Skeletal muscle satellite cell (primary cell): ENCODE measurements around the gene COBLL1.

Experiments used
- H3K27me3 ChIP-seq: 2 replicates; pipeline ENCODE4 v1.7.0; 2013; ENCODE audit warnings: low read length; ENCODE audit not compliant: control insufficient read depth, insufficient read depth
- H3K36me3 ChIP-seq: 2 replicates; pipeline ENCODE4 v1.7.0; 2013; ENCODE audit warnings: mild to moderate bottlenecking, control low read depth, low read length; ENCODE audit not compliant: insufficient read depth
- H3K4me1 ChIP-seq: 2 replicates; pipeline ENCODE4 v1.7.0; 2013; ENCODE audit warnings: low read length; ENCODE audit not compliant: control insufficient read depth, insufficient read depth
- H3K4me2 ChIP-seq: 2 replicates; pipeline ENCODE4 v1.7.0; 2013; ENCODE audit warnings: mild to moderate bottlenecking, low read length
- H3K4me3 ChIP-seq: 2 replicates; pipeline ENCODE4 v1.7.0; 2013; ENCODE audit warnings: low read length
- H3K9ac ChIP-seq: 2 replicates; pipeline ENCODE4 v1.7.0; 2013; ENCODE audit warnings: mild to moderate bottlenecking, low read depth, low read length, moderate library complexity
- H3K9me3 ChIP-seq: replicated peaks from 2 replicates; pipeline ENCODE4 v1.7.0; 2013; ENCODE audit warnings: mild to moderate bottlenecking, control low read depth, low read length

The COBLL1 gene

GRCh38 chr2:164816046-164816445 lies 25.6 kb downstream of the COBLL1 start:
- Histone ChIP-seq H3K4me1 (no peaks in the 10 kb centered on the region), H3K9me3 (no peaks in the 10 kb centered on the region), H3K4me3 (no peak overlapping the region), H3K9ac (no peak overlapping the region), H3K36me3 (no peaks in the 10 kb centered on the region), H3K4me2 (no peak overlapping the region), H3K27me3 (no peaks in the 10 kb centered on the region)

GRCh38 chr2:164815071-164815793 lies 26.4 kb downstream of the COBLL1 start:
- Histone ChIP-seq H3K4me2 (no peak overlapping the region), H3K4me1 (no peaks in the 10 kb centered on the region), H3K36me3 (no peaks in the 10 kb centered on the region), H3K9me3 (no peaks in the 10 kb centered on the region), H3K27me3 (no peaks in the 10 kb centered on the region), H3K9ac (no peak overlapping the region), H3K4me3 (no peak overlapping the region)

GRCh38 chr2:164813535-164813934 lies 28.1 kb downstream of the COBLL1 start:
- Histone ChIP-seq H3K27me3 (no peaks in the 10 kb centered on the region), H3K9ac (no peak overlapping the region), H3K9me3 (no peaks in the 10 kb centered on the region), H3K36me3 (no peaks in the 10 kb centered on the region), H3K4me1 (no peaks in the 10 kb centered on the region), H3K4me3 (no peak overlapping the region), H3K4me2 (no peak overlapping the region)

DNA sequence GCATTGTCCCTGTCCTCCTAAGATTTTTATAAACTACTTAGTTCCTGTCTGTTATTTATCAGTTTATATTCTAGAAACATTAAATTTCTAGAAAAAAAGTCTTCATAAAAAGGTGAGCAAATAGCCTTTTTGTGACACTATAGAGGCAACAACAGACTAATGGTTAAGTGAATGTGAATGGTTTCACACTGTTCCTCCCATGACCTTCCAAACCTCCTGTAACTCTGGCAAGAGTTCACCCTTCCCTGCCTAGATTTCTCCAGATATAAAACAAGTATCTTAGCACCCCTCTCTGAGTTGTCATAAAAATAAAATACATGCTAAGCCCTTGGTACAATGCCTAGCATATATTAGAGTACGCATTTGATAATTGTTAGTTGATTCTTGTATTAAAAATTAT lies 29.2 kb downstream of the COBLL1 start:
- H3K27me3 ChIP-seq: no peaks in the 10 kb centered on the region
- no peak overlapping the region for H3K9ac ChIP-seq
- no peak overlapping the region for H3K4me2 ChIP-seq
- no peaks in the 10 kb centered on the region for H3K36me3 ChIP-seq
- H3K4me3 ChIP-seq: no peak overlapping the region
- H3K4me1 ChIP-seq: peaks cover 3% of the 10 kb centered on the region
- H3K9me3 ChIP-seq: no peaks in the 10 kb centered on the region

DNA sequence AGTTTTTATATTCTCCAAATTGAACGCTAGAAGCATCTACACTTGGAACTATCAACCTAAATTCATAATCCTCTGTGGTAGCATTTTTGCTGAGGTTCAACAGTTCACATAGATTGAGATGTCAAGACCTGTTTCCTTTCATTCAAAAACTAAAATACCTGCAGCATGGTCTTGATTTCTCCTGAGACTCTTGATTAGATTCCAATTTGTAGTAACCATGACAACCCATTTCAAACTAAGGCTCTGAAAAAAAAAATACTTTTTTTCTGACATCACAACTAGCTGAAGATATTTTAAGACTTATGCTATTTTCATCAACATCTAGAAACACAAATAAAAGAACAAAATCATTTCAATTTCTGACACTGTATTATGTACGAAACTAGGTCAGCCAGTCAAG lies 29.8 kb downstream of the COBLL1 start:
- H3K36me3 ChIP-seq: no peaks in the 10 kb centered on the region
- no peak overlapping the region for H3K9ac ChIP-seq
- peaks cover 3% of the 10 kb centered on the region for H3K4me1 ChIP-seq
- no peak overlapping the region for H3K4me2 ChIP-seq
- H3K27me3 ChIP-seq: no peaks in the 10 kb centered on the region
- no peaks in the 10 kb centered on the region for H3K9me3 ChIP-seq
- no peak overlapping the region for H3K4me3 ChIP-seq

DNA sequence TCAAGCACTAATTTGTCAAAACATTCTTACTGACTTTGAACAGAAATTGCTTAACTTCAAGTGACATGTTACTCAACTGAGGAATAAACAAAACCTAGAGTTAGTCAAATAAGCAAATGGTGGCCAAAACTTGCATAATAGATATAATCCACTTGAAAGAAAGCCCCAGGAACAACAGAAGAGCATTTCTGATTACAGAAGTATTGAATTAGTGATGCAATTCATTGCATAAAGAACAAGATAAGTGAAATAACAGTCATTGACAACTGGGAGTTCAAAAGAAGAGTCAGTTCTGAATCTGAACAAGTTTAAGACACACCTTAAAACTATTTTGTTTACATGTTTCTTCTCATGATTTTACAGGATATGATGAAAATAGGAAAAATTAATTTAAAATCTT lies 30.8 kb downstream of the COBLL1 start:
- Histone ChIP-seq H3K9ac (no peak overlapping the region), H3K36me3 (no peaks in the 10 kb centered on the region), H3K9me3 (no peaks in the 10 kb centered on the region), H3K4me2 (no peak overlapping the region), H3K4me1 (peaks cover 3% of the 10 kb centered on the region), H3K27me3 (no peaks in the 10 kb centered on the region), H3K4me3 (no peak overlapping the region)

GRCh38 chr2:164808776-164809175 lies 32.8 kb downstream of the COBLL1 start:
- H3K4me3 ChIP-seq: no peak overlapping the region
- H3K27me3 ChIP-seq: no peaks in the 10 kb centered on the region
- H3K9me3 ChIP-seq: no peaks in the 10 kb centered on the region
- no peak overlapping the region for H3K4me2 ChIP-seq
- peaks cover 3% of the 10 kb centered on the region for H3K4me1 ChIP-seq
- no peaks in the 10 kb centered on the region for H3K36me3 ChIP-seq
- H3K9ac ChIP-seq: no peak overlapping the region

DNA sequence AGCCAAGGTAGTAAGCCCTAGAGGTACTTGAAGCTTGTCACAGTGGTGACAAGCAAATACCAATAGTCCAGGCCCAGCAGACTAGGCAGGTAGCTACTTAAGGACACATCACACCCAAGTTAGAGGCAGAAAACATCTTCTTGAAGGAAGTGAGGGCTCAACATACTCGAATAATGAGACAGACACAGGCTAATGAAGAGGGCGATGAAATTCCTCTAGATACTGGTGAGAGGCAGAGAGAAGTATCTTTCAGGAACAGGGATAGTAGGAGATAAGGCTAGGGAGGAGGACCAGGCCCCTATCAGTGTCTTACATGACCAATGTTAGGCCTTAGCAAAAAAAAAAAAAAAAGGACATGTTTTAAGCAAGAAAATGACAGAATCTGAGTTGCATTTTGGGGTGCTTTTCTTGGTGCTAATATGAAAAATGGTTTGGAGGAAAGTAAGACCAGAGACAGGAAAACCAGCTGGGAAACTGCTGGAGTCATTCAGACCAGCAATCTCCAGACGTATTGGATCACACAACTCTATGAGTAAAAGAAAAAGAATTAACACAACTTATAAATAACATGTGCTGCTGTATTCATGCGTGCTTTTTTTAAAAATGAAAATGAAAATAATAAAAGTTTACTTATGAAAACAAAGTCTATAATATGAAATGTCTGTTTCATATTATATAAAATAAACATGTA lies 37.7 kb downstream of the COBLL1 start:
- Histone ChIP-seq H3K27me3 (no peaks in the 10 kb centered on the region), H3K4me1 (peaks cover 3% of the 10 kb centered on the region), H3K4me3 (no peak overlapping the region), H3K36me3 (no peaks in the 10 kb centered on the region), H3K4me2 (no peak overlapping the region), H3K9ac (no peak overlapping the region), H3K9me3 (no peaks in the 10 kb centered on the region)

GRCh38 chr2:164802095-164802707 lies 39.4 kb downstream of the COBLL1 start:
- no peak overlapping the region for H3K4me3 ChIP-seq
- H3K4me1 ChIP-seq: no peaks in the 10 kb centered on the region
- H3K27me3 ChIP-seq: no peaks in the 10 kb centered on the region
- H3K36me3 ChIP-seq: no peaks in the 10 kb centered on the region
- H3K9me3 ChIP-seq: no peaks in the 10 kb centered on the region
- H3K4me2 ChIP-seq: no peak overlapping the region
- H3K9ac ChIP-seq: no peak overlapping the region

- Histone ChIP-seq H3K4me3 (no peak overlapping the region), H3K36me3 (no peaks in the 10 kb centered on the region), H3K9ac (no peak overlapping the region), H3K9me3 (no peaks in the 10 kb centered on the region), H3K4me1 (no peaks in the 10 kb centered on the region), H3K4me2 (no peak overlapping the region), H3K27me3 (no peaks in the 10 kb centered on the region)
Observed at GRCh38 chr2:164800572-164800971, 41.1 kb downstream of the COBLL1 start.

DNA sequence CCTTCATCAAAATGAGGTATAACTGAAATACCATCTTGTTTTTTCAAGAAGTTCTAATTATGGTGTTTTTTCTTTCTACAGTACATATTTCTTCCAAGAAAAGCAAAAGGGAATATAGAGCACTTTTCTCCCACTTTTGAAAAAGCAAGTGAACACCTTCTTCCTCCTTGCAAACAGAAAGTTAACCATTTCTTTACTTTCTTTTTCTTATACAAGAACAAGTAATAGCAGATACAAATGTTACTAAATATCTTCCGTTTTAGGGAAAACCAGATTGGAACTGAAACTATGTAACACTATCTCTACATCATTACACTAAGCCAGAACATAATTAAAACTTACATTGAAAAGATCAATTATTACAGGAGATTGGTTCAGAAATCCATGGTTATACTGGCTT lies 44.0 kb downstream of the COBLL1 start:
- Histone ChIP-seq H3K4me2 (no peak overlapping the region), H3K4me3 (no peak overlapping the region), H3K9me3 (no peaks in the 10 kb centered on the region), H3K9ac (no peak overlapping the region), H3K4me1 (peaks cover 11% of the 10 kb centered on the region), H3K27me3 (no peaks in the 10 kb centered on the region), H3K36me3 (no peaks in the 10 kb centered on the region)
